SK-N-SH (cell line): ENCODE measurements around the gene HS3ST3A1. TPM values are rescaled to one million over a fixed set of nuclear protein-coding genes. Genes with fewer than 3 reads are reported as not detected.

Experiments
- CTCF ChIA-PET: fragments of 300-600, 350-600 bp; formaldehyde crosslinking; extraction: SDS; loops from one replicate; lab custom pipeline; 2021; lab: Yijun Ruan, JAX
- POLR2A ChIA-PET: fragments of 350-600 bp; sonication (Branson Sonifier 250); formaldehyde crosslinking; extraction: SDS; loops from one replicate; lab custom pipeline; 2020; ENCODE audit warnings: antibody characterized with exemption, inconsistent platforms; lab: Yijun Ruan, JAX
- DNase-seq: peaks from one replicate; pipeline ENCODE4 v3.0.0; 2012
- H2AFZ ChIP-seq: fragments of 200-600 bp; sonication (generic); 2 replicates; pipeline ENCODE4 v1.8.1; 2016; ENCODE audit warnings: antibody characterized with exemption, mild to moderate bottlenecking, low read depth
- H3F3A ChIP-seq: fragments of 200-600 bp; sonication (generic); replicated peaks from 2 replicates; pipeline ENCODE3; 2016; ENCODE audit warnings: antibody characterized with exemption, mild to moderate bottlenecking; ENCODE audit not compliant: insufficient read depth
- H3K27ac ChIP-seq, 2 experiments: fragments of 200-500 bp in 1 of 2; fragments of 200-600 bp in 1 of 2; sonication (Bioruptor generic) in 1 of 2; sonication (generic), shearing (Covaris generic) in 1 of 2; 2 replicates each; pipeline versions ENCODE4 v1.5.1 to v1.6.1; 2014 to 2016; ENCODE audit warnings: low read depth in 2 of 2, inconsistent platforms in 1 of 2, low read length in 1 of 2, mild to moderate bottlenecking in 1 of 2, mixed read lengths in 1 of 2
- H3K27me3 ChIP-seq: fragments of 200-600 bp; sonication (generic), shearing (Covaris generic); 2 replicates; pipeline ENCODE4 v1.6.1; 2016; ENCODE audit warnings: mixed run types; ENCODE audit not compliant: insufficient read depth
- H3K36me3 ChIP-seq, 2 experiments: fragments of 200-500 bp in 1 of 2; fragments of 200-600 bp in 1 of 2; sonication (Bioruptor generic) in 1 of 2; sonication (generic) in 1 of 2; replicated peaks in 1 of 2; 2 replicates each; pipeline versions ENCODE3 to v1.5.1; 2014 to 2016; ENCODE audit warnings: low read length in 1 of 2, mild to moderate bottlenecking in 1 of 2; ENCODE audit not compliant: insufficient read depth in 2 of 2, control insufficient read depth in 1 of 2
- H3K4me1 ChIP-seq, 2 experiments: fragments of 200-500 bp in 1 of 2; fragments of 200-600 bp in 1 of 2; sonication (Bioruptor generic) in 1 of 2; sonication (generic), shearing (Covaris generic) in 1 of 2; 2 replicates each; pipeline versions ENCODE4 v1.5.1 to v1.6.1; 2014 to 2016; ENCODE audit warnings: low read depth in 1 of 2, low read length in 1 of 2, mixed run types in 1 of 2; ENCODE audit not compliant: insufficient read depth in 2 of 2, control insufficient read depth in 1 of 2
- H3K4me2 ChIP-seq: fragments of 200-600 bp; sonication (generic), shearing (Covaris generic); 2 replicates; pipeline ENCODE4 v1.6.1; 2017; ENCODE audit warnings: mixed run types
- H3K4me3 ChIP-seq, 2 experiments: fragments of 200-500 bp in 1 of 2; fragments of 200-600 bp in 1 of 2; sonication (Bioruptor generic) in 1 of 2; sonication (generic), shearing (Covaris generic) in 1 of 2; 2 replicates each; pipeline versions ENCODE4 v1.5.1 to v1.8.1; 2014 to 2016; ENCODE audit warnings: low read depth in 2 of 2, inconsistent platforms in 1 of 2, low read length in 1 of 2, mild to moderate bottlenecking in 1 of 2, mixed read lengths in 1 of 2, moderate library complexity in 1 of 2
- H3K79me2 ChIP-seq: fragments of 200-600 bp; sonication (generic); 2 replicates; pipeline ENCODE4 v1.8.1; 2017; ENCODE audit warnings: mild to moderate bottlenecking; ENCODE audit not compliant: insufficient read depth
- H3K9ac ChIP-seq: fragments of 200-600 bp; sonication (generic); 2 replicates; pipeline ENCODE4 v1.6.1; 2017; ENCODE audit warnings: mixed run types
- H3K9me2 ChIP-seq: fragments of 200-600 bp; sonication (generic); 2 replicates; pipeline ENCODE4 v1.6.1; 2017; ENCODE audit warnings: mixed run types
- H3K9me3 ChIP-seq: fragments of 200-600 bp; sonication (generic); 2 replicates; pipeline ENCODE4 v1.6.1; 2017; ENCODE audit warnings: mixed run types, mild to moderate bottlenecking, moderate library complexity
- H4K20me1 ChIP-seq: fragments of 200-600 bp; sonication (generic); 2 replicates; pipeline ENCODE4 v1.6.1; 2017; ENCODE audit warnings: mild to moderate bottlenecking, mixed run types; ENCODE audit not compliant: insufficient read depth
- CHD2 ChIP-seq: fragments of 150-350 bp; IDR thresholded peaks from 2 replicates; pipeline ENCODE4 v1.6.1; 2018; ENCODE audit warnings: low read length; ENCODE audit not compliant: partially characterized antibody
- ELF1 ChIP-seq: IDR thresholded peaks from 2 replicates; pipeline ENCODE4 v1.4.0; 2012
- EP300 ChIP-seq, 2 experiments: IDR thresholded peaks; 2 replicates each; pipeline versions ENCODE4 v1.4.0 to v1.6.1; 2012; ENCODE audit warnings: borderline replicate concordance in 1 of 2, low read depth in 1 of 2, low read length in 1 of 2
- FOSL2 ChIP-seq: IDR thresholded peaks from 2 replicates; pipeline ENCODE4 v1.4.0; 2012; ENCODE audit warnings: low read depth, mild to moderate bottlenecking, moderate library complexity, borderline replicate concordance
- FOXJ3 ChIP-seq: sonication (generic); formaldehyde crosslinking; IDR thresholded peaks from 2 replicates; pipeline ENCODE4 v1.5.1; 2020; ENCODE audit warnings: mild to moderate bottlenecking, missing genetic modification reagents
- GABPA ChIP-seq: IDR thresholded peaks from 2 replicates; pipeline ENCODE4 v1.4.0; 2012; ENCODE audit warnings: low read depth, mild to moderate bottlenecking
- IRF3 ChIP-seq: fragments of 150-350 bp; IDR thresholded peaks from 2 replicates; pipeline ENCODE4 v1.6.1; 2016; ENCODE audit warnings: mild to moderate bottlenecking, low read depth, low read length
- JUND ChIP-seq: IDR thresholded peaks from 2 replicates; pipeline ENCODE4 v1.4.0; 2012
- MXI1 ChIP-seq: IDR thresholded peaks from 2 replicates; pipeline ENCODE4 v1.6.1; 2012; ENCODE audit warnings: mild to moderate bottlenecking, low read depth, low read length, improper control_type of control experiment
- NFIC ChIP-seq: IDR thresholded peaks from 2 replicates; pipeline ENCODE4 v1.4.0; 2012; ENCODE audit warnings: borderline replicate concordance
- NRF1 ChIP-seq: IDR thresholded peaks from 2 replicates; pipeline ENCODE4 v1.6.1; 2012; ENCODE audit warnings: low read depth, mild to moderate bottlenecking, low read length
- PBX3 ChIP-seq: IDR thresholded peaks from 2 replicates; pipeline ENCODE4; 2012
- POLR2AphosphoS5 ChIP-seq: IDR thresholded peaks from 2 replicates; pipeline ENCODE4 v1.6.1; 2012; ENCODE audit warnings: low read depth, low read length
- RAD21 ChIP-seq: IDR thresholded peaks from 2 replicates; pipeline ENCODE4 v1.6.1; 2012; ENCODE audit warnings: mild to moderate bottlenecking, low read length
- RCOR1 ChIP-seq: fragments of 150-350 bp; IDR thresholded peaks from 2 replicates; pipeline ENCODE4 v1.6.1; 2017; ENCODE audit warnings: antibody characterized with exemption, low read length
- RFX5 ChIP-seq: IDR thresholded peaks from 2 replicates; pipeline ENCODE4 v1.6.1; 2012; ENCODE audit warnings: mild to moderate bottlenecking, improper control_type of control experiment, low read length
- RXRA ChIP-seq: IDR thresholded peaks from 2 replicates; pipeline ENCODE4 v1.4.0; 2012; ENCODE audit warnings: low read depth, mild to moderate bottlenecking, borderline replicate concordance
- SMC3 ChIP-seq: IDR thresholded peaks from 2 replicates; pipeline ENCODE4 v1.6.1; 2012; ENCODE audit warnings: low read depth, low read length, improper control_type of control experiment
- TCF12 ChIP-seq: IDR thresholded peaks from 2 replicates; pipeline ENCODE4 v1.4.0; 2012
- TEAD4 ChIP-seq: IDR thresholded peaks from 2 replicates; pipeline ENCODE4 v1.4.0; 2012; ENCODE audit warnings: mild to moderate bottlenecking, borderline replicate concordance; ENCODE audit not compliant: insufficient read depth
- YY1 ChIP-seq: IDR thresholded peaks from 2 replicates; pipeline ENCODE4 v1.4.0; 2012; ENCODE audit warnings: low read depth, mild to moderate bottlenecking
- ZBTB33 ChIP-seq: IDR thresholded peaks from 2 replicates; pipeline ENCODE4 v1.4.0; 2012; ENCODE audit warnings: low read depth, borderline replicate concordance
- WGBS: methylation state at CpG from one replicate; pipeline ENCODE4 v1.1.6; 2017; ENCODE audit warnings: low lambda C conversion rate; 5-methylcytosine and 5-hydroxymethylcytosine counted together
- polyA plus RNA-seq, 3 experiments: library from polyadenylated mRNA; depleted of rRNA; stranded (reverse); fragments of >200 nt; gene quantifications; 2 replicates each; pipeline ENCODE4 v1.2.3, GENCODE V29; 2012
- TF ChIP-seq, protein P1 (sequence below): IDR thresholded peaks from 2 replicates; pipeline ENCODE4 v1.6.1; 2012; ENCODE audit warnings: mild to moderate bottlenecking, low read depth, low read length, moderate library complexity
- TF ChIP-seq, protein P2 (sequence below): fragments of 150-350 bp; IDR thresholded peaks from 2 replicates; pipeline ENCODE4 v1.6.1; 2017; ENCODE audit warnings: antibody characterized with exemption, low read length, low read depth, borderline replicate concordance

HS3ST3A1 gene
- 17.1 and 22.6 TPM in 2 replicates for polyA plus RNA-seq (2012; rRNA removed)
- polyA plus RNA-seq (2012; cell fraction: cytosol; rRNA removed): 8.6 and 16.2 TPM in 2 replicates
- 20.7 and 23.4 TPM in 2 replicates for polyA plus RNA-seq (2012; cell fraction: nucleus; rRNA removed)

GRCh38 chr17:13601776-13602551 is at the start of gene HS3ST3A1:
TSS of gene HS3ST3A1 (minus strand) at chr17:13601929. CDS start at chr17:13601129, 800 bp downstream.
- H2AFZ ChIP-seq: peak within 1 kb of the TSS; percentile 95
- H3K27me3 ChIP-seq: no peaks in the 10 kb centered on the region
- H3K27ac ChIP-seq: peak within 1 kb of the TSS; percentile 47 to 69; a peak in 3 of 4 replicates
- no peaks in the 10 kb centered on the region for H4K20me1 ChIP-seq
- peaks cover 48% of the 10 kb centered on the region for H3K79me2 ChIP-seq
- peak within 1 kb of the TSS; percentile 72 for H3K9ac ChIP-seq
- peak within 1 kb of the TSS; percentile 66 to 81 for H3K4me3 ChIP-seq
- H3K4me1 ChIP-seq: peaks cover 0 to 3% of the 10 kb centered on the region in 2 experiments; a peak in 1 of 4 replicates
- DNase-seq: peak; percentile 73
- H3K36me3 ChIP-seq: no peaks in the 10 kb centered on the region
- no peaks in the 10 kb centered on the region for H3K9me3 ChIP-seq
- CTCF ChIA-PET: interaction anchor here (1.0 to 1.5 kb wide), 3 partner anchors 14 to 700 kb away, joined by 3 read pairs; no protein-coding TSS in a partner anchor
- H3K4me2 ChIP-seq: peak within 1 kb of the TSS; percentile 96
- POLR2A ChIA-PET: no interaction called here
- H3F3A ChIP-seq: peaks cover 30% of the 10 kb centered on the region
- H3K9me2 ChIP-seq: no peaks in the 10 kb centered on the region
- 10% methylated on average over 15 of the region's 61 CpGs for WGBS
- TF ChIP-seq RAD21 (no peak), RFX5 (no peak), NFIC (no peak), SMC3 (no peak), FOXJ3 (CRISPR knock-in tag) (no peak), MXI1 (peak; percentile 80; the same call in 1 of the 2 replicates), GABPA (peak; percentile 53; the same call in 1 of the 2 replicates), JUND (no peak), ZBTB33 (no peak), RXRA (no peak), RCOR1 (no peak), TEAD4 (no peak), TCF12 (peak; percentile 26; the same call in 1 of the 2 replicates), POLR2AphosphoS5 (no peak), FOSL2 (no peak), IRF3 (no peak), CHD2 (no peak), ELF1 (no peak), PBX3 (peak; percentile 90), NRF1 (no peak), YY1 (0 out of 2 replicates have a peak, but pooled peaks have one; percentile 32), EP300 (IDR thresholded peaks at IDR 0.05; ENCODE audit: borderline replicate concordance in 1 of 2, low read depth in 1 of 2, low read length in 1 of 2) (no peak; a peak in 1 of 4 replicates)
- TF ChIP-seq, protein P1, sequence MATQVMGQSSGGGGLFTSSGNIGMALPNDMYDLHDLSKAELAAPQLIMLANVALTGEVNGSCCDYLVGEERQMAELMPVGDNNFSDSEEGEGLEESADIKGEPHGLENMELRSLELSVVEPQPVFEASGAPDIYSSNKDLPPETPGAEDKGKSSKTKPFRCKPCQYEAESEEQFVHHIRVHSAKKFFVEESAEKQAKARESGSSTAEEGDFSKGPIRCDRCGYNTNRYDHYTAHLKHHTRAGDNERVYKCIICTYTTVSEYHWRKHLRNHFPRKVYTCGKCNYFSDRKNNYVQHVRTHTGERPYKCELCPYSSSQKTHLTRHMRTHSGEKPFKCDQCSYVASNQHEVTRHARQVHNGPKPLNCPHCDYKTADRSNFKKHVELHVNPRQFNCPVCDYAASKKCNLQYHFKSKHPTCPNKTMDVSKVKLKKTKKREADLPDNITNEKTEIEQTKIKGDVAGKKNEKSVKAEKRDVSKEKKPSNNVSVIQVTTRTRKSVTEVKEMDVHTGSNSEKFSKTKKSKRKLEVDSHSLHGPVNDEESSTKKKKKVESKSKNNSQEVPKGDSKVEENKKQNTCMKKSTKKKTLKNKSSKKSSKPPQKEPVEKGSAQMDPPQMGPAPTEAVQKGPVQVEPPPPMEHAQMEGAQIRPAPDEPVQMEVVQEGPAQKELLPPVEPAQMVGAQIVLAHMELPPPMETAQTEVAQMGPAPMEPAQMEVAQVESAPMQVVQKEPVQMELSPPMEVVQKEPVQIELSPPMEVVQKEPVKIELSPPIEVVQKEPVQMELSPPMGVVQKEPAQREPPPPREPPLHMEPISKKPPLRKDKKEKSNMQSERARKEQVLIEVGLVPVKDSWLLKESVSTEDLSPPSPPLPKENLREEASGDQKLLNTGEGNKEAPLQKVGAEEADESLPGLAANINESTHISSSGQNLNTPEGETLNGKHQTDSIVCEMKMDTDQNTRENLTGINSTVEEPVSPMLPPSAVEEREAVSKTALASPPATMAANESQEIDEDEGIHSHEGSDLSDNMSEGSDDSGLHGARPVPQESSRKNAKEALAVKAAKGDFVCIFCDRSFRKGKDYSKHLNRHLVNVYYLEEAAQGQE: no peak
- TF ChIP-seq, protein P2, sequence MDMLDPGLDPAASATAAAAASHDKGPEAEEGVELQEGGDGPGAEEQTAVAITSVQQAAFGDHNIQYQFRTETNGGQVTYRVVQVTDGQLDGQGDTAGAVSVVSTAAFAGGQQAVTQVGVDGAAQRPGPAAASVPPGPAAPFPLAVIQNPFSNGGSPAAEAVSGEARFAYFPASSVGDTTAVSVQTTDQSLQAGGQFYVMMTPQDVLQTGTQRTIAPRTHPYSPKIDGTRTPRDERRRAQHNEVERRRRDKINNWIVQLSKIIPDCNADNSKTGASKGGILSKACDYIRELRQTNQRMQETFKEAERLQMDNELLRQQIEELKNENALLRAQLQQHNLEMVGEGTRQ: no peak
